GM18873 (cell line): Measurements from ENCODE around the gene ETV6.
"Not testable (repeated sequence)": the region's sequence is repeated elsewhere in the genome, so short reads cannot be mapped to it uniquely, and the experiment has no call there.

ENCODE experiments used
- ATAC-seq: cut with Tn5 transposase; IDR thresholded peaks from one replicate; pipeline ENCODE4 v1.9.1; 2021; ENCODE audit warnings: mild to moderate bottlenecking, moderate library complexity, moderate number of reproducible peaks; ENCODE audit not compliant: unreplicated experiment, low FRiP score

ETV6 gene

DNA sequence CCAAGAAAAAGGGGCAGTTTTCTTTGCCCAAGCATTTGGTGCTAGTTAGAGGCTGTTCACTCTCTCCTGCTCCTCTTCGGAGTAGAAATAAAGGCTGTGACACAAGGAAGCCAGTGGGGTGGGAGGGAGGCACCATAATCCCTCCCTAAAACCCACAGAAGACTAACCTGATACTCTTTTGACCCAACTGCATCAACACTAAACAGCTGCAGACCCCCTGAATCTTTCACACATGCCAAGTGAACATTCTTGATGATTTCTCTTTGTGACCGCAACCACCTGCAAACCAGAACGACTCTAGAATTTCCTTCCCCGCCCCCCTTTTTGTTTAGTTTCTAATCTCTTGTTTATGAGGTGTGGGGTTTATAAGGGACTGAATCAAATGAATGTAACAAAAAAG lies 245.4 kb downstream of the ETV6 start:
- ATAC-seq = no peak

DNA sequence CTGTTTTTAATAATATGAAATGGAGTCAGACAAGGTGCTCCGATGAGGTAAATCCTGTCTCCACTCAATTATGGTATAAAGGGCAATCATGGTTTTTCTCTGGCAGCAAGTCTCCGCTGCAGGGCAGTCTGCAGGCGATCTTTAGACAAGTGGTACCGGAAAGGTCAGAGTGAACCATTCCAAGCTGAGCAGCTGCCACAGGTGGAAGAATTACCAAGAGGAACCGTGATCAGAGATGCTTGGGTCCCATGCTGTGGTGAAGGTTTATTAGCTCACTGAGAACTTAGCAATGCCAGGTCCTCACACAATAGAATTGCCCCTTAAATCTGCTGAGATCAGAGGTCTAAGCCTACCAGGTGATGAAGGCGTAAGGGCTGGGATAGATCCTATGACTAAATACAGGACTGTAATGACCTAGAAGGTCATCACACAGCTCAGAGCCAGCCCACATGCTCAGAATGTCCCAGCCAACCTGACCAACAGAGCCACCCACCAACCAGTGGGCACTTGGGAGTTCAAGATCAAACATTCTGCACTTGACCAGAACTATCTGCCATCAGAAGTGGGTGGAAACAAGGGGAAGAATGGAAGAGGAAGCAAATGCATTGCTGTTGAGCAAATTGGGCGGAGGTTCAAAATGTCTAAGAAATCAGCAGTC lies 246.1 kb downstream of the ETV6 start:
- ATAC-seq = no peak

DNA sequence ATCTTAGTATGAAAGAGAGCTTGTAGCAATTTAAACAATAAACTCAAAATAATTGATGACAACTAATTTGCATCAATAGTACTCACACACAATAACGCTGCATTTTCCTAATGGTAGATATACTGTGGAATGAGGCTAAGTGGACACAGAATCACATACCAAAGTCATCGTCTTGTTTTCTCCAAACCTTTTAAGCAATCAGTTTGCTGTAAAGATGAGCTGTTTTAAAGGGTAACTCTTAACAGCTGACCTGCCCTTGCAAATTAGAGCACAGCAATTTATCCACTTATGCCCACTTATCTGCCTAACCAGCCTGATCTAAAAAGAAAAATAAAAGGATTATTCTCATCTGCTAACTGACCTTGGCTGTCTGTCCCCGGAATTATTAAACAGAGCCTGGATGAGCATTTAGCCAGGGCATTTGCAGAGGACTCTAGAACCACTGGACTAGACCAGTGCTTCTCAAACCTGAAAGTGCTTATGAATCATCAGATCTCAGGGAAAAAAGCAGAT lies 247.0 kb downstream of the ETV6 start:
- ATAC-seq = no peak

DNA sequence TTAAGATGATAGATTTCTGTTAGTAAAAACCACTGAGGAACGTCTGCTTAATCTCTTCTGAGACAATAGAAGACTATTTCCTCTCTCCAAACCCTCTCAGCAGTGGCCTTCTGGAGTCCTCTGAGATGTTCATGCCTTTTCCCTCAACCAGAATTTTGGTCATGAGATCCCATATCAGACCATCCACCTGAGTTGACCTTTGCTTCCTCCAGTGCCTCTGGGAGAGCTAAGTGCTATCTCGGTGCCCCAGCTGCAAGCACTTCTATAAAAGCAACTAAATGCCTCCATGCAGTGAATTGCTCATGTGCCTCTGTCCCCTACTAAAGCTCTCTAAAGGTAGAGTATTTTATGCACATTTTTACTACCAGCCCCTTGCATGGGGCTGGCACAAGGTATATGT lies 248.4 kb downstream of the ETV6 start:
- ATAC-seq = no peak

DNA sequence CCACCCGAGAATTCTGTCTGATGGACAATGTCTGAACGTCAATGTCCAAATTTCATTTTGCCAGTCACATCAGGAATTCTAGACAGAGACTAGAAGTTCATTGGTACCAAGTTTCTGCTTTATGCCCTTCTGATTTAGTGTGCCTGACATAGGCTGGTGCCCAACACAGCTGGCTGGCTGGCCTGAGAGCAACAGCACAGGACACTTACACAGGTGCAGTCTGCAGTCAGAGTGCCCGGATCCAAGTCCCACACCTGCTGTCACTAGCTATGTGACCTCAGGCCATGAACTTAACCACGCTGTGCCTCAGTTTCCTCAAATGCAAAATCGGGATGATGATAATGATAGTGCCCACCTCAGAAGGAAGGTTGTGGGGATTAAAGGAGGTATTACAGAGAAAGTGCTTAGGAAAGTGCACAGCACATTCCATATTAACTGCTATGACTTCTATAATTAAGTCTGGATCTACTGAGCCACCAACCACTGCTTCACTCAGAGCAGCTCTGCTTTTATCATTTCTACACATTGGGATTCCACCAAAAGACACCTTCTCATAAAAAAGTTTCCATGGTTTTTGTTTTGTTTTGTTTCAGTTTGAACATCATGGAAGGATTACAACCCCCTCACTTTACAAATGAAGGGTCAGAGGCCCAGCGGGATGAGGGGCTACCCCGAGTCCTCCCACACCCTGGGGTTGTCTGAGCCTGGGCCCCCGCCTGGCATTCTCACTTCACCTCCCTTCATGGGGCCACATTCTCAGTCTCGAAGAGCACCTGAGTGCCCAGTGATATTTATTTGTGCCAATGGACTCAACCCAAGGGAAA lies 252.4 kb downstream of the ETV6 start:
- ATAC-seq = no peak

DNA sequence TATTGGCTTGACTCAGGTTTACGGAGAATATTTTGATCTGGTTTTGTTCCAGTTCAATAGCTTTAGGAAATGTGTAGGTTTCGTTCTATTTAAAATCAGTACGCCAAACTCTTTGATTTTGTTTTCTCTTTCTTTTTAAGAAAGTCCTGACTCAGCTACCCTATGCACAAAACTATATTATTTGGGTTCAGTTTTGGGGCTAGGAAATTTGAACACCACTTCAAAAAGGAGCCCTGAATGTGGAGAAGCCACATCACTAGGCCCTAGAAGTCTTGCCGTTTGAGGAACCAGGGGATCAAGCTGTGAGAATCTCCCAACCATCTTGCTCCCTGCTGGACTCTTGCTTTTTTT lies 253.0 kb downstream of the ETV6 start:
- ATAC-seq = no peak

DNA sequence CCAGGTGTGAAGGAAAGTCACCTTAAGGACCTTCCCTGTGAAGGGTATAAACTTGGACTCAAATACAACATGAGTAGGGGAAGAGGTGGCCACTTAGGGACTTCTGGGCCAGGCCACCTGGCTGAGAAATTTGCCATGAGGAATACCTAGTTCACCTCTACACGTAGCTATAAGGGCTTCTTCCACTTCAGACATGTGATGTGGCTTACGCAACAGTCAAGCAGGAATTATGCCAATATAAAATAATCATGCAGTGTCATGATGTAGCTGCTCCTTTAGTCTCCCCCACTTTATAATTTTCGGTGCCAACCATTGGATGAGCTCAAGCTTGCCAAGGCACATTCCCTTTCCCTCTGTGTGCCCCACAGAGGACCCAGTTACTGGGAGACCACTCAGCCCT lies 254.7 kb downstream of the ETV6 start:
- no peak for ATAC-seq

DNA sequence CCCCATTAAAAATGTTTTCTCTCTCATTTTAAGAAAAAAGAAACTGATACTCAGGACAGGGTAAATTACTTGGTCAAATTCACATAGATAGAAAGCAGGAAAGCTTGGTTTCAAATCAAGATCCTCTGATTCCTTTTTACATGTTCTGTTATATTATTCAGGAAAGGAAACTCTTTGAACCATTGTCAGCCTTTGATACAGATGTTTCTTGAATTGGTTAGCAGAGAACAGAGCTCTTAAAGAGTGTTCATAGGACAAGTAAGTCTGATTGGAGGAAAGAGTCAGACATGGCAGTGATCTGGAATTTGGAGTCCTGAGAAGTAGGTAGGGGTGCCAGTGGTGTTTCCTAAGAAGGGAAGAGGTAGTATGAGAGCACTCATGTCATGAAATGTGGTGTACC lies 256.1 kb downstream of the ETV6 start:
- no peak for ATAC-seq

DNA sequence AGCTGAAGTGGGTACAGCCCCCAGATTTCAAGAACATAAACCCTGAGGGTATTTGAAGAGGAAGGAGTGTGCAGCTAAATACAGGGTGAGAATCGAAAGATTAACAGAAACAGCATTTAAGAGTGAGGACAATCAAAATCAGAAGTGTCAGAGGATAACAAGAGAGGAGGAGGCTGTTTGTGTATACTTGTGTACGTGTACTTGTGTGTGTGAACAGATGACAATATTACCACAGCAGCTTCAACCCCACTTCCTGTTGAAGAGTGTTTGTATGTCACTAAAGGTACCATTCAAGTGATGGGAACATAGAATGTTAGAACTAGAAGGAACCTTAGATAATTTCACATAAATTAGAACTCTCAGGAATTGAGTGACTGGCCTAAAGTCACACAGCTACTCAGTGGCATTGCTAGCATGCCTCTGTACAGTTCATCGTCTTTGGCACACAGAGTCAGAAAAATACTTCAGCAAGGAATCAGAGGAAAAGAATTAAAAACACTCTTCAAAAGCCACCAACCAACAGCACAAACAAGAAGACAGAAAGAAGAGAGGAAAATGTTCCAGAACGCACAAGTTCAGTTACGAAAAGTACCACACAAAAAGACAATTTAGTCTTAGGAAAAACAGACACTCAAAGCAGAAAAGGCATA lies 256.9 kb downstream of the ETV6 start:
- no peak for ATAC-seq

DNA sequence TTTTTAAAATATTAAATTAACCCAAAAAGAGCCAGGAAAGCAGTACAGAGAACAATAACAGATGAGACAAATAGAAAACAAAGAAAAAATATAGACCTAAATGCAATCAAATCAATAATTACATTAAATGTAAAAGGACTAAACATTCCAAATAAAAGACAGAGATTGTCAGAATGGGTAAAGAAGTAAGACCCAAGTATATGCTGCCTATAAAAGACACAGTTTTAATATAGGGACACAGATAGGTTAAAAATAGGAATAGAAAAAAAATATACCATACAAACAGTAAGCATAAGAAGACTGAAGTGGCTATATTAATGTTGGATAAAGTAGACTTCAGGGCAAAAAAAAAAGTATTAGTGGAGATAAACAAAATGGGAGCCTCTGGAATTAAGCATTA lies 258.2 kb downstream of the ETV6 start:
- no peak for ATAC-seq

DNA sequence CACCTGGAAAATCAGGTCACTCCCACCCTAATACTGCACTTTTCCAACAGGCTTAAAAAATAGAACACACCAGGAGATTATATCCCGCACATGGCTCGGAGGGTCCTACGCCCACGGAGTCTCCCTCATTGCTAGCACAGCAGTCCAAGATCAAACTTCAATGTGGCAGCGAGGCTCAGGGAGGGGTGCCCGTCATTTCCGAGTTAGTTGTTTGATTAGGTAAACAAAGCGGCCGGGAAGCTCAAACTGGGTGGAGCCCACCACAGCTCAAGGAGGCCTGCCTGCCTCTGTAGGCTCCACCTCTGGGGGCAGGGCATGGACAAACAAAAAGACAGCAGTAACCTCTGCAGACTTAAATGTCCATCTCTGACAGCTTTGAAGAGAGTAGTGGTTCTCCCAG lies 259.9 kb downstream of the ETV6 start:
- ATAC-seq = not testable (repeated sequence)

DNA sequence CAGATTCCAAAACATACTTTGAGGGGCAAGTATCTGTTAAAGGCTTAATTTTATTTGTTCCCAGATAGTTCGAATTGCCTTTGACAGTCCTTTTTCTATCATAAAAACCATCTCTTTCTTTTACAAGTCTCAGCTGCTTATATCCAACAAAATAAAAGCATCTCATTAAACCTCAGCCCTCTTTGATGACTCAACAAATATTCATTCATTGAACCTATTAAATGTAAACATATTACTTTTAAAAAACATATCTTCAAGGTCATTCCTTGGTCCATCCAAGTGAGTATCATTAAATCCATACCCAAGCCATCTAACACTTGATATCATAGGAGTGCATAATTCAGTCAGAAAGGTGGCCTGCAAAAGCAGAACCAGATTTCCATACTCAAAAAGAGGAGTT lies 266.6 kb downstream of the ETV6 start:
- ATAC-seq = no peak

DNA sequence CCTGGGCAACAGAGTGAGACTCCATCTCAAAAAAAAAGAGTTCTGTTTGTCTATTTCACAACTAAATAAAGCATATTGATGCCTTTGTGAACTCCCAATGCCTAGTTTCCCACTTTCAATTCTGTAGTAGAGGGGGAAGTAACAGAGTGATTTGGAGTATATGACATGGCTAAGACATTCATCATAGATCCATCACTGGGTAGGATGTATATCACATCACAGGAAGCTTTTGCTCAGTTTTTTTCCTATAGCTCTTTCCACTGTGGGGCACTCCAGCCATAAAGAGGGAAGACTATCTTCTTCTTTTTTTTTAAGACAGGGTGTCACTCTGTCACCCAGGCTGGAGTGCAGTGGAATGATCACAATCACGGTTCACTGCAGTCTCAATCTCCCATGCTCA lies 267.3 kb downstream of the ETV6 start:
- ATAC-seq = no peak

DNA sequence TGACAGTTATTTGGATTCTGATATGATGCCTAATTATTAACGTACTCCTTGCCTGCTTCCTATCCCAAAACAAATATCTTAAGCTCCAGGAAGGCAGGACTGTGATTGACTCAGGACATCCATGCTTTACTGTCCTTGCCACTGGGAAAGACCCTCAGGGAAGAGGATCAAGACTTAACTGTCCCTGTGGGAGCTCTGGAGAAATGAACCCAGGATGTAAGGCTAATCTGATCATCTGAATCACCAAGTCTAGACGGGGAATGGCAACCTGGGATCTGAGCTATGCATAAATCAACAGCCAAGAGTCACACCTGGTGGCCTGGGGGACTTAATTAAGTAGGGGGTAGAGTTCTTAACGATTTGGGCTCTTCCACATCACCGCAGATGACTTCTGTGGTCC lies 268.0 kb downstream of the ETV6 start:
- ATAC-seq = no peak

DNA sequence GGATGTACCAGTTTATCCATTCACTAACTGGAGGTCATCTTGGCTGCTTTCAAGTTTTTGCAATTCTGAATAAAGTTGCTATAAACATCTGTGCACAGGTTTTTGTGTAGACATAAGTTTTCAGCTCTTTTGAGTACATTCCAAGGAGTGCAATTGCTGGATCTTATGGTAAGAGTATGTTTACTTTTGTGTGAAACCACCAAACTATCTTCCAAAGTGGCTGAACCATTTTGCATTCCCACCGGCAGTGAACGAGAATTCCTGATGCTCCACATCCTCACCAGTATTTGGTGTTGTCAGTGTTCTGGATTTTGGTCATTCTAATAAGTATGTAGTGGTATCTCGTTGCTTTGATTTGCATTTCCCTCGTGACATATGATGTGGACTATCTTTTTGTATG lies 270.8 kb downstream of the ETV6 start:
- no peak for ATAC-seq

DNA sequence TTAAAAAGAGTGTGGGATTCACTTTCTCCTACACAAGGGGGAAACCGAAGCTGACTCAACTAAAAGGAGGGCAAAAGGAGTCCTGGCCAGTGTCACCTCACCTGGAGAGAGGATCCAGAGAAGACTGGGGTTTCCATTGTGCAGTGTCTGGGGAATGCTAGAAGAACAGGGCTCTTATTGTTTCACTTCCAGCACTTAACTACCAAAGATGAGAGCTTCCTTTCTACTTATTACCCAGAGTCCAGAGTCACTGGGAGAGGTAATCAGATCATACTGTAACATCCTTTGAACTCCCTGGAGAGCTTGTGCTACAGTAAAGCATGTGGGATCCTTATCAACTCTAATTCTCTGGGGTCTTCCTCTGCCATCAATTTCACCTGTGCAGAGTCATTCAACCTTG lies 272.9 kb downstream of the ETV6 start:
- no peak for ATAC-seq

DNA sequence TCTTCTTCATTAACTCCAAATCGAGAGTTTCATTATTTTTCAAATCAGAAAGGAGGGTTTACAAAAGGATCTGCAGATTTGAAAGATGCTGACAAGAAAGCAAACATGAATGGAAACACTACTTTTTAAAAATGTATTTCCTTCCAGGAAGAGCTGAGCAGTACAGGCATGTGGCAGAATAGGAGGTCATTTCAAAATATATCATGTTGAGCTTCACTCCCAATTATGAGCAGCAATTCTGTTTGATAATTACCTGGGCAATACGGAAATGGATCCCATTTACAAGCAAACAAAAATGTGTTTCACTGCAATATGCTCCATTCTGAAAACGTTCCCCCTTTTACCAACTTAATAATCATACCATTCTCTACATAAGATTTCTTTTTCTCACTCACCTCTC lies 273.6 kb downstream of the ETV6 start:
- no peak for ATAC-seq

DNA sequence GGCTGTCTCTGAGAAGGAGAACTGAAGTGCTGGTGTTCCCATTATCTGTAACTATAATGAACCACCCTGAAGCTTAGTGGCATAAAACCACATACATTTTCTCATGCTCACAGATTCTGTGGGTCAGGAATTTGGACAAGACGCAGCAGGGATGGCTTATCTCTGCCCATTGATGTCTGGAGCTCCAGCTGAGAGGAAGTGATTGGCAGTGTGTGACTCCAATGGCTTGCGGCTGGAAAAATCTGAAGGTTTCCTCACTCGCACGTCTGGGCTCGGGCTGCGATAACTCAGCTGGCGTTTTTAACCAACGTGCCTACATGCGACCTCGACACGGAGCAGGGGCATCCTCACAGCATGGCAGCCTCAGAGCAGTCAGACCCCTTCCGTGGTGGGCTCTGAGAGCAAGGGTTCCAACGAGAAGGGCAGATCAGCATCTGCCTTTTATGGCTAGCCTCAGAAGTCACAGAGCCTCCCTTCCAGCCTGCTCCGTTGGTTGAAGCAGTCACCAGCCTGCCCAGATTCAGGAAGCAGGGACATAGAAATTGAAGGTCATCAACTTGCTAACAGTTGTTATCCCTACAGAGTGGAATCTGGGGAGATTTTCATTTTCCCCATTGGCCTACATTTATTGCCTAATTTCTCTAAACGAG lies 277.9 kb downstream of the ETV6 start:
- no peak for ATAC-seq

DNA sequence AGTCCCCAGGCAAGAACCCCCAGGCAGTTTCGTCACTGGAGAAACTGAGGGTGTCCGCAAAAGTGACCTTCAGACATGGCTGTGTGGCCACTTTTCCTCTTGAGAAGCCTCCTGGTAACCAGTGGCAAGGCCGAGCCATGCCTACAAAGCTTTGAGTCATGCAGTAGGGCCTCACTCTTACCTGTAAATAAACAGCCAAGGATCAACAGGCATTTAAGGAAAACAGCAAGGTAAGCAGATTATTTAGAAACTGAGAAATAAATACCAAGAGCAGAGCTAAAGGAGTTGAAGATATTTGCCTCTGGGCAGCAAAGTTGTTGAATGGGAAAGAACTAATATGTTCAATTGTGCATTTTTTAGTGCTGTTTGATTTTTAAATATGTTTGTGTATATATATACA lies 280.2 kb downstream of the ETV6 start:
- no peak for ATAC-seq

DNA sequence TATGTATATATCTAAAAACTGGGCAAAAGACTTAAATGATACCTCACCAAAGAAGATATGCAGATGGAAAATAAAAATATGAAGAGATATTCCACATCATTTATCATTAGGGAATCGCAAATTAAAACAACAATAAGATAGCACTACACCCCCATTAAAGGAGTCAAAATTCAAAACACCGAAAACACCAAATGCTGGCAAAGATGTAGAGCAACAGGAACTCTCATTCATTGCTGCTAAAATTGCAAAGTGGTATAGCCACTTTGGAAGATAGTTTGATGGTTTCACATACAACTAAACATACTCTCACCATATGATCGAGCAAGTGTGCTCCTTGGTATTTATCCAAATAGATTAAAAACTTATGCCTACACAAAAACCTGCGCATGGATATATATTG lies 289.7 kb downstream of the ETV6 start:
- ATAC-seq = no peak
